Measurements from ENCODE around the gene CD244.
A peak's percentile ranks its signal among the peaks of the same experiment; 100 is the strongest.

The CD244 gene

DNA sequence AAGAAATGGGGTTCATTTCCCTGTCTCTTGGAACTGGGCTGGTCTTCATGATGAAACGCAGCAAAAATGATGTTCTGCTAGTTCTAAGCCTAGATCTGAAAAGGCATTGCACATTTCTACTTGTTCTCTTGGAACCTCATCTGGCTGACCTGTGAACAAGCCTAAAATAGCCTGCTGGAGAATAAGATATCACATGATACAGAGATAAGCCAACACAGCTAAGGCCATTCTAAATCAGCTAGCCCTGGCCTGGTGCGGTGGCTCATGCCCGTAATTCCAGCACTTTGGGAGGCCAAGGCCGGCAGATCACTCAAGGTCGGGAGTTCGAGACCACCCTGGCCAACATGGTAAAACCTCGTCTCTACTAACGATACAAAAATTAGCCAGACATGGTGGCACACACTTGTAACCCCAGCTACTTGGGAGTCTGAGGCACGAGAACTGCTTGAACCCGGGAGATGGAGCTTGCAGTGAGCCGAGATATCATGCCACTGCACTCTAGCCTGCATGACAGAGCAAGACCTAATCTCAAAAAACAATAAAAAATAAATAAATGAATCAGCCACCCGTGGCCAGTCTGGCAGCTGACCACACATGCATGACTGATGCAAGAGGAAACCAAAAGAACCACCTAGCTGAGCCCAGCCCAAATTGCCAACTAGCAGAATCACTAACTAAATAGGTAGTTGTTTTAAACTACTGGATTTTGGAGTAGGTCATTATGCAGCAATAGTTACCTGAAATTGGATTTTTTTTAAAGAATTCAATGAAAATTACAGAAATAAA, 18.0 kb downstream of the CD244 start:
- no peak for DNase-seq (ENCODE audit: low spot score)

GRCh38 chr1:160841079-160841478, 21.6 kb downstream of the CD244 start:
- DNase-seq (ENCODE audit: low spot score) = no peak

GRCh38 chr1:160839746-160840145, 22.9 kb downstream of the CD244 start:
- DNase-seq (ENCODE audit: low spot score) = no peak

DNA sequence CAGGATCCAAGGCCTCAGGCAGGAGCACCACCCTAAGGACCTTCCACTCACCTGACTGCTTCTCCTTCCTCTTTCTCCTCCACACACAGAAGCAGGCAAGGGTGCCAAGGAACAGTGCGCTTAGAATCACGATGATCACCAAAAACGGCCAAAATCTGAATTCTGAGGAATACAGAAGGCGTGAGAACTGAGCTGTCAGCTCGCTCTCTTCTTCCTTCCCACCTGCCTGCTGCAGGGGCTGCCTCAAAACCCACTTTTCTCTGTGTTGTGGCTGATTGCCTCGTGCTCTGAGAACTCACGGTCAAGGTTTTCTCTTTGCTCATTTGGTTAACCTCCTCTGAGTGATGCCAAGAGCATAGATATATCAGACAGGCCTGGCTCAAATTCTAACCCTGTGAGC, 23.8 kb downstream of the CD244 start:
- DNase-seq (ENCODE audit: low spot score) = no peak

- DNase-seq (ENCODE audit: low spot score) = no peak
Measured at GRCh38 chr1:160837558-160838205, 25.0 kb downstream of the CD244 start.

DNA sequence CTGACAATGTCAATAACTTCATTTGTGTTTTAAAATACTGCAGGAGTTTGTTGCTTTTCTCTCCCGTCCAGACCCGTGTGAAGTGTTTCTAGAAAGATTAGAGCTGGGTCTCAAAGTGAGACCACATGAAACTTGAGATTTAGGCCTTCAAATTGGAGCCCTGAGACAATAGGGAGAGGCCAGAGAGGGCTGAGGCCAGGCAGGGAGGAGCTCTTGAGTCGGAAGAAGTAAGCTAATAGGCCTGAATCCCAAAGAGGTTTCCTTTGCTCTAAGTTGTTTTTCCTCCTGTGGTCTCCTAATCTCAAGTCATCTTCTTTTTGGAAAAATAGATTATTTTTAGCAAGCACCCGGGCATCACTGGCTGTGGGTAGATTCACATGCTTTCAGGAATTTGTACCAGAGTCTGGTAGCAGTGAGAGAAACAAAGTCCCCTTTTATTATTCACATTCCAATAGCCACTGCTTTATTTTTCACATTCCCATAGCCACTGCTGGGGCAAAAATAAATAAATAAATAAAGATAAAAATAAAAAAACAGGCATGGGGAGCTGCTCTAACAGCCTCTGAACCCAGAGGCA, 25.6 kb downstream of the CD244 start:
- no peak for DNase-seq (ENCODE audit: low spot score)

- DNase-seq (ENCODE audit: low spot score) = no peak
Measured at GRCh38 chr1:160836561-160836960, 26.1 kb downstream of the CD244 start.

DNA sequence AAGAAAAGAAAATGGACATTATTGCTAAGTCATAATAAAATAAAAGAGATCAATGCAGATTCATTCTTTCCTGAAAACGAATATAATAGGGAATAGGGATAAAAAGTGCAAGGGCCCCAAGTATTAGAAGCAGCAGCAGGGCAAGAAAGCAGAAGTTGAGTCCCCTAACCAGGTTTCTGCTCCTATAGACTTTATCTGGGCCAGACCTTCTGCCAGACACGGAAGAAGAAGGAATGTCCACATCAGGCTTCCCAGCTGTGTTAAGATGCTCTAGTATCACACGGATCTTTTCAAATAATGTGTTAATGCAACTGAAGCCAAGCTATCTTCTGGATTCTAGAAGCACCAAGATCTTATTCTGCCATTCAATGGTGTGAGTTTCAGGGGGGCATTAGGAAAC, 26.9 kb downstream of the CD244 start:
- DNase-seq (ENCODE audit: low spot score) = no peak

DNA sequence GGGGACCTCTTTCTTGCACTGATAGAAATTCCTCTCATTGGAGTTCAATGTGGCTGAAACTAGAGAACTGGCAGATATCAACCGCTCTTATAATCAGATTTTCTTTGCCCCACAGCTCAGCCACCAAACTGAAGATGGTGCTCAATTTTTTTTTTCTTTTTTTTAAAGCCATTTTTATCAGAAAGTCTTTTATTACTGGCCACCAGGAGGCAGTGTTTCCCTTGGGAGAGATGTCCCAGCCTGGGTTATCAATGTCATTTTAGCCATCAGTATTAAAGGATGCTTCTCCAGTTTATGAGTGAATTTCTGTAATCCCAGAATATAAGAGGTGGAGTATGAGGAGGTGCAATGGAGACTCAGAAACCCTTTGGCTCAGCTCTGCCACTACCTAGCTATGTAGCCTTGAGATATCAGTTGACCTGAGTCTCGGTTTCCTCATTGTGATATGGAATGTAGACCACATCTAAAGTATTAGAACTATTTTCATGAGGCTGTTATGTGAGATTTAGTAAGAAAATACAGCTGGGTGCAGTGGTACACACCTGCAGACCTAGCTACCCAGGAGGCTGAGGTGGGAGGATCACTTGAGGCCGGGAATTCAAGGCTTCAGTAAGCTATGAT, 27.6 kb downstream of the CD244 start:
- no peak for DNase-seq (ENCODE audit: low spot score)

GRCh38 chr1:160830321-160831153, 32.1 kb downstream of the CD244 start:
- peak; percentile 79 for DNase-seq (ENCODE audit: low spot score)

DNA sequence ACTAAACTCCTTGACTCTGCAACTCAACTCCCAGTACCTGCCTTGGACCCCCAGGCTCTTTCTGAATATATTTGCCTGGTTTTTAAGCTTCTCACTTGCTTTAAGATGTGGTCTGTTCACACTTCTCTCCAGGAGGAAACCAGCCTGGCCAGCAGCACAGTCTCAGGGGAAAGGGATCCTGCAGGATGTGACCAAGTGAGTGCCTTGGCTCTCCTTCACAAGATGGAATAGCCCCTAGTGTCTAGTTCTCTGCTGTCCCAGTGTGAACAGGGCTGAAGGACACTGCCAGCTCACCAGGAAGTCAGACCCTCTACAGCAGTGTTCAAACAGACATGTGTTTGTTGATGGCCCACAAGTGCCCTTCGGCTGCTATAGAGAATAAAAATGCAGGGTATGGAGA, 32.9 kb downstream of the CD244 start:
- DNase-seq (ENCODE audit: low spot score) = no peak

- DNase-seq (ENCODE audit: low spot score) = no peak
Measured at GRCh38 chr1:160827418-160827817, 35.3 kb downstream of the CD244 start.

DNA sequence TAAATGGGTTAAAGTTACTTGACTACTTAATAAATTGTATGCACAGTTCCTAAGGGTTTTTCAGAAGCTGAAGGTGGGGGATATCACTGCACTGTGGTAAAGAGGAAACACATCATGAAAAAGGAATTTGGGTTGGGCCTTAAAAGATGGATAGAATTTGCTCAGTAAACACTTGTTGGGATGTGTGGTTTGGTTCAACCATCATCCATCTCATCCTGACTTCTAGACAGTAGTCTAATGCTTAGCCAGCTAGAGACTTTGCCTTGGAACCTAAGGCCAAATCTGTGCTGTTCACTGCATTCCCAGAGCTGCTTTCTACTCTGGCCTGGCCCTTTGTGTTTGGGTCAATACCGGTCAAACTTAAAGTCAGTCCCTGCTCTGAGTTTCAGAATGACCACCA, 36.1 kb downstream of the CD244 start:
- DNase-seq (ENCODE audit: low spot score) = no peak

DNA sequence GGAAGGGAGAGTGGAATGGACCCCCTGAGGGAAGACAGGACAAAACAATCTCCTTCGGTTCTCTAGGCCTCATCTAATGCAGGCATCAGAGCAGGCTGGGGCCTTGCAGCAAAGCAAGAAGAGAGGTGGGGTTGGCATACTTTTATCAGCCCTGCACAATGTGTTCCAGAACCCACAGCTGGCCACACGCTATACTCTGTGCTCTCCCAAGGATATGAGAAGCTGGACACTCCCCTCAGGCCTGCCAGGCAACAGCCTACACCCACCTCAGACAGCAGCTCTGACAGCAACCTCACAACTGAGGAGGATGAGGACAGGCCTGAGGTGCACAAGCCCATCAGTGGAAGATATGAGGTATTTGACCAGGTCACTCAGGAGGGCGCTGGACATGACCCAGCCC, 39.4 kb downstream of the CD244 start:
- no peak for DNase-seq (ENCODE audit: low spot score)

DNA sequence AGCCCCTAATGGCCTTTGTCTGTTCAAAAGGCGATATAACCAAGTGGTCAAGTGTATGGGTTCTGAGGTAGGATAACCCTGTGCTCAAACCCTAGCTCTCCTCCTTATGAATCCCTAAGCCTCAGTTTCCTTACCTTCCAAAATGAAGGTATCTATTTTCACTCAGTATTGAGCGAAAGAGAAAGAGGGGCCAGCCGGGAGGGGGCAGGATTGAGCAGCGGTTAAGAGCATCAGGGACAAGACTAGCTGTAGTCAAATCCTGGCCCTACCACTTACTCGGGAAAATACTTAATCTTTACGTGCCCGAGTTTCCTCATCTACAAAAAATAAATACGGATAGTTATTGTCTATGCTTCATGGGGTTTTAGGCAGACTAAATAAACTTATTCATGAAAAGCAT, 41.1 kb downstream of the CD244 start:
- no peak for DNase-seq (ENCODE audit: low spot score)

- DNase-seq (ENCODE audit: low spot score) = no peak
Measured at GRCh38 chr1:160819186-160819585, 43.5 kb downstream of the CD244 start.

DNA sequence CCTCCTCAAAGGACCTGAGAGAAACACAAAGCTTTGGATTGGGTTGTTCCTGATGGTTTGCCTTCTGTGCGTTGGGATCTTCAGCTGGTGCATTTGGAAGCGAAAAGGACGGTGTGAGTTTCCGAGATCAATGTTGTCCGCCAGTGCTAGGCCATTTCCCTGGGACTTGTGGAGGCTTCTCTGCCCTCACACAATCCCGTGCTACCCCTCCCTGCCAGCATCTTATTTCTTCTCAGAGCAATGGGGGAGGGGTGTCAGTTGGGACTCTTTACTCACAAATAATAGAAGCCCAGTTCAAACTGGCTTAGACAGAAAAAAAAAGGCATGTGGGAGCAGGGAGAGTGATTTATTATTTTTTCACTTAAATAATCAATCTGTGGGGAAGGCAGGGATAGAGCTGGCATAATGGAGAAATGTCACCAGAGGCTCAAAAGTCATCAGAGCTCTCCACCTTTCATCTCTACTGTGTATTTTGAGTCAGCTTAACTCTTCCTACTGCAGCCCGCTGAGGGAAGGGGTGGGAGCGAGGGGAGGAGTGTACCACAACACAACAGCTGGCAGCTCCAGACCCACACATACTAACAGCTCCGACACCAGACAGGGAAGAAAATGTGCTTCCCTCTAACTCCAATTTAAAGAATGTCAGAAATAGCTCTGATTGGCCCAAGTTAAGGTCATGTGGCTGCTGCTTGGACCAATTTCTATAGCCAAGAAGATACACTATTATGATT, 44.3 kb downstream of the CD244 start:
- DNase-seq (ENCODE audit: low spot score) = no peak

- no peak for DNase-seq (ENCODE audit: low spot score)
Measured at GRCh38 chr1:160814856-160815255, 47.8 kb downstream of the CD244 start.

DNA sequence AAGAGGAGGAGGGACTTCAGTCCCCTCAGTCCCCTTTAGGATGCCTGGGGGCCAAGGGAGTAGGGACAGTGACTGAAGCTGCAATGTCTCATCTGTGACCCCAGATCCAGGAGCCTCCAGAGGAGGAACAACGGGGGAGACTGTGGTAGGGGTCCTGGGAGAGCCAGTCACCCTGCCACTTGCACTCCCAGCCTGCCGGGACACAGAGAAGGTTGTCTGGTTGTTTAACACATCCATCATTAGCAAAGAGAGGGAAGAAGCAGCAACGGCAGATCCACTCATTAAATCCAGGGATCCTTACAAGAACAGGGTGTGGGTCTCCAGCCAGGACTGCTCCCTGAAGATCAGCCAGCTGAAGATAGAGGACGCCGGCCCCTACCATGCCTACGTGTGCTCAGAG, 48.4 kb downstream of the CD244 start:
- no peak for DNase-seq (ENCODE audit: low spot score)

- DNase-seq (ENCODE audit: low spot score) = no peak
Measured at GRCh38 chr1:160813215-160813614, 49.5 kb downstream of the CD244 start.

DNA sequence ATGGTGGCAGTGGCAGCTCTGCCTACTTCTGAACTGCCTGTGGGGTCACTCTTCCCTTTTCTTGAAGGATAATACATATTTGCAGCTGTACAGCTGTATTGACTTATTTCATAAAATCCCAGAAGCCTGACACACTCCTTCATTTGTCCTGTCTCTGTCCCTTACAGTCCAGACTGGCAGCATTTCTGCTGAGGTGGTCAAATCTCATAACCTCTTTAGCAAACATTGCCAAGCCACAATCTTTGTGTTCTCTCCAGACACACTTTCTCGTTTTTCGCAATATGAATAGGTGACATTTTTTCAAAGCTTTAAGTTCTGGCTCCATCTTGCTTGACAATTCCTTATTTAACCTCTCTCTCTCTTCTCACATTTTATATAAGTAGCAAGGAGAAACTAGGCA, 51.5 kb downstream of the CD244 start:
- DNase-seq (ENCODE audit: low spot score) = no peak

Measured in ecto neural progenitor cell (in vitro differentiated cells).